ENCODE results near the gene PLCB4. TPM values are rescaled to one million over a fixed set of nuclear protein-coding genes. Genes with fewer than 3 reads are reported as not detected.

PLCB4 gene
- total and polyA plus RNA-seq, 2 donors: 4.8 to 7.6 TPM

- no peak overlapping the region for H3K27ac ChIP-seq (ENCODE audit: low read depth in 1 of 2, low read length in 1 of 2)
- DNase-seq (ENCODE audit: low read depth in 6 of 9, low spot score in 9 of 9): no peak
- no peaks in the 10 kb centered on the region for H3K9me3 ChIP-seq (ENCODE audit: control insufficient read depth in 2 of 2, insufficient read depth in 1 of 2, low read length in 1 of 2)
- H3K36me3 ChIP-seq (ENCODE audit: control insufficient read depth in 2 of 2, insufficient read depth in 2 of 2, low read length in 1 of 2): no peaks in the 10 kb centered on the region
- no peaks in the 10 kb centered on the region for H3K27me3 ChIP-seq (ENCODE audit: control insufficient read depth in 2 of 2, insufficient read depth in 1 of 2, low read length in 1 of 2)
- H3K4me1 ChIP-seq (ENCODE audit: control insufficient read depth in 2 of 2, insufficient read depth in 2 of 2, low read length in 2 of 2): no peaks in the 10 kb centered on the region
- H3K4me3 ChIP-seq (ENCODE audit: low read length in 2 of 2): no peak overlapping the region
Measured at GRCh38 chr20:9294041-9294440, 225.2 kb downstream of the PLCB4 start.

GRCh38 chr20:9298906-9299305 lies 230.0 kb downstream of the PLCB4 start:
- 94% methylated on average over 2 of the region's 2 CpGs for WGBS
- no peak for DNase-seq (ENCODE audit: low read depth in 6 of 9, low spot score in 9 of 9)
- H3K9me3 ChIP-seq (ENCODE audit: control insufficient read depth in 2 of 2, insufficient read depth in 1 of 2, low read length in 1 of 2): no peaks in the 10 kb centered on the region

DNA sequence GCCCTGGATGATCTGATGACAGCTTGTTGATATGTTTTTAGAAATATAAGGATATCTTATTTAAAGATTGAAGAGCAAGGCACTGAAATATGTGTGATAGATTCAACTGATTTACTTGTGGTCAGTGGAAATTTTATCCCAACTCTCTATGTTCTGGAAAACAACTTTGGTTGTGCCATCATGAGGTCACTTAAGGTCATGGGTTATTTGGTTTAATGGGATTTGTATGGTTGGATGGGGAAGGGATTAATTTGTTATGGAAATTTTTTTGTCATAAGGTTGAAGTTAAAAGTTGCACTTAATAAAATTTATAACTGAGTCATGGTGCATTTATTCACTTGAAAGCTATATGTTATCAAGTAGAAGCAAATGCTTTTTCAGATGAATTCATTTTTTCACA lies 231.2 kb downstream of the PLCB4 start:
- Histone ChIP-seq H3K27me3 (ENCODE audit: control insufficient read depth in 2 of 2, insufficient read depth in 1 of 2, low read length in 1 of 2) (no peaks in the 10 kb centered on the region), H3K27ac (ENCODE audit: low read depth in 1 of 2, low read length in 1 of 2) (no peak overlapping the region), H3K36me3 (ENCODE audit: control insufficient read depth in 2 of 2, insufficient read depth in 2 of 2, low read length in 1 of 2) (no peaks in the 10 kb centered on the region), H3K9me3 (ENCODE audit: control insufficient read depth in 2 of 2, insufficient read depth in 1 of 2, low read length in 1 of 2) (no peaks in the 10 kb centered on the region), H3K4me1 (ENCODE audit: control insufficient read depth in 2 of 2, insufficient read depth in 2 of 2, low read length in 2 of 2) (no peaks in the 10 kb centered on the region), H3K4me3 (ENCODE audit: low read length in 2 of 2) (no peak overlapping the region)
- no peak for DNase-seq (ENCODE audit: low read depth in 6 of 9, low spot score in 9 of 9)

More at GRCh38 chr20:9298906-9299305, 230.0 kb downstream of the PLCB4 start:
- Histone ChIP-seq H3K27ac (ENCODE audit: low read depth in 1 of 2, low read length in 1 of 2) (no peak overlapping the region), H3K27me3 (ENCODE audit: control insufficient read depth in 2 of 2, insufficient read depth in 1 of 2, low read length in 1 of 2) (no peaks in the 10 kb centered on the region), H3K4me1 (ENCODE audit: control insufficient read depth in 2 of 2, insufficient read depth in 2 of 2, low read length in 2 of 2) (no peaks in the 10 kb centered on the region), H3K36me3 (ENCODE audit: control insufficient read depth in 2 of 2, insufficient read depth in 2 of 2, low read length in 1 of 2) (no peaks in the 10 kb centered on the region), H3K4me3 (ENCODE audit: low read length in 2 of 2) (no peak overlapping the region)

- no peak overlapping the region for H3K27ac ChIP-seq (ENCODE audit: low read depth in 1 of 2, low read length in 1 of 2)
- no peak for DNase-seq (ENCODE audit: low read depth in 6 of 9, low spot score in 9 of 9)
- H3K4me3 ChIP-seq (ENCODE audit: low read length in 2 of 2): no peak overlapping the region
- no peaks in the 10 kb centered on the region for H3K36me3 ChIP-seq (ENCODE audit: control insufficient read depth in 2 of 2, insufficient read depth in 2 of 2, low read length in 1 of 2)
- no peaks in the 10 kb centered on the region for H3K4me1 ChIP-seq (ENCODE audit: control insufficient read depth in 2 of 2, insufficient read depth in 2 of 2, low read length in 2 of 2)
- WGBS: 98% methylated on average over 1 of the region's 1 CpG
- no peaks in the 10 kb centered on the region for H3K27me3 ChIP-seq (ENCODE audit: control insufficient read depth in 2 of 2, insufficient read depth in 1 of 2, low read length in 1 of 2)
- no peaks in the 10 kb centered on the region for H3K9me3 ChIP-seq (ENCODE audit: control insufficient read depth in 2 of 2, insufficient read depth in 1 of 2, low read length in 1 of 2)
Measured at GRCh38 chr20:9300534-9300933, 231.6 kb downstream of the PLCB4 start.

- H3K27ac ChIP-seq (ENCODE audit: low read depth in 1 of 2, low read length in 1 of 2): no peak overlapping the region
- no peak for DNase-seq (ENCODE audit: low read depth in 6 of 9, low spot score in 9 of 9)
- 95% methylated on average over 10 of the region's 10 CpGs for WGBS
Measured at GRCh38 chr20:9301129-9302090, 232.5 kb downstream of the PLCB4 start.

GRCh38 chr20:9302091-9302462 lies 233.2 kb downstream of the PLCB4 start:
- WGBS: 98% methylated on average over 1 of the region's 1 CpG
- Histone ChIP-seq H3K9me3 (ENCODE audit: control insufficient read depth in 2 of 2, insufficient read depth in 1 of 2, low read length in 1 of 2) (no peaks in the 10 kb centered on the region), H3K36me3 (ENCODE audit: control insufficient read depth in 2 of 2, insufficient read depth in 2 of 2, low read length in 1 of 2) (no peaks in the 10 kb centered on the region), H3K4me1 (ENCODE audit: control insufficient read depth in 2 of 2, insufficient read depth in 2 of 2, low read length in 2 of 2) (no peaks in the 10 kb centered on the region), H3K27ac (ENCODE audit: low read depth in 1 of 2, low read length in 1 of 2) (no peak overlapping the region), H3K4me3 (ENCODE audit: low read length in 2 of 2) (no peak overlapping the region), H3K27me3 (ENCODE audit: control insufficient read depth in 2 of 2, insufficient read depth in 1 of 2, low read length in 1 of 2) (no peaks in the 10 kb centered on the region)
- no peak for DNase-seq (ENCODE audit: low read depth in 6 of 9, low spot score in 9 of 9)

More at GRCh38 chr20:9301129-9302090, 232.5 kb downstream of the PLCB4 start:
- Histone ChIP-seq H3K9me3 (ENCODE audit: control insufficient read depth in 2 of 2, insufficient read depth in 1 of 2, low read length in 1 of 2) (no peaks in the 10 kb centered on the region), H3K4me3 (ENCODE audit: low read length in 2 of 2) (no peak overlapping the region), H3K4me1 (ENCODE audit: control insufficient read depth in 2 of 2, insufficient read depth in 2 of 2, low read length in 2 of 2) (no peaks in the 10 kb centered on the region), H3K27me3 (ENCODE audit: control insufficient read depth in 2 of 2, insufficient read depth in 1 of 2, low read length in 1 of 2) (no peaks in the 10 kb centered on the region), H3K36me3 (ENCODE audit: control insufficient read depth in 2 of 2, insufficient read depth in 2 of 2, low read length in 1 of 2) (no peaks in the 10 kb centered on the region)

- Histone ChIP-seq H3K27me3 (ENCODE audit: control insufficient read depth in 2 of 2, insufficient read depth in 1 of 2, low read length in 1 of 2) (no peaks in the 10 kb centered on the region), H3K4me1 (ENCODE audit: control insufficient read depth in 2 of 2, insufficient read depth in 2 of 2, low read length in 2 of 2) (no peaks in the 10 kb centered on the region), H3K9me3 (ENCODE audit: control insufficient read depth in 2 of 2, insufficient read depth in 1 of 2, low read length in 1 of 2) (no peaks in the 10 kb centered on the region), H3K27ac (ENCODE audit: low read depth in 1 of 2, low read length in 1 of 2) (no peak overlapping the region), H3K36me3 (ENCODE audit: control insufficient read depth in 2 of 2, insufficient read depth in 2 of 2, low read length in 1 of 2) (no peaks in the 10 kb centered on the region), H3K4me3 (ENCODE audit: low read length in 2 of 2) (no peak overlapping the region)
- 99% methylated on average over 1 of the region's 1 CpG for WGBS
- no peak for DNase-seq (ENCODE audit: low read depth in 6 of 9, low spot score in 9 of 9)
Measured at GRCh38 chr20:9306521-9306920, 237.6 kb downstream of the PLCB4 start.

- 96% methylated on average over 1 of the region's 1 CpG for WGBS
- H3K9me3 ChIP-seq (ENCODE audit: control insufficient read depth in 2 of 2, insufficient read depth in 1 of 2, low read length in 1 of 2): no peaks in the 10 kb centered on the region
- H3K27me3 ChIP-seq (ENCODE audit: control insufficient read depth in 2 of 2, insufficient read depth in 1 of 2, low read length in 1 of 2): no peaks in the 10 kb centered on the region
- no peak overlapping the region for H3K27ac ChIP-seq (ENCODE audit: low read depth in 1 of 2, low read length in 1 of 2)
- DNase-seq (ENCODE audit: low read depth in 6 of 9, low spot score in 9 of 9): no peak
- H3K4me1 ChIP-seq (ENCODE audit: control insufficient read depth in 2 of 2, insufficient read depth in 2 of 2, low read length in 2 of 2): no peaks in the 10 kb centered on the region
- no peaks in the 10 kb centered on the region for H3K36me3 ChIP-seq (ENCODE audit: control insufficient read depth in 2 of 2, insufficient read depth in 2 of 2, low read length in 1 of 2)
- no peak overlapping the region for H3K4me3 ChIP-seq (ENCODE audit: low read length in 2 of 2)
Measured at GRCh38 chr20:9308056-9308455, 239.2 kb downstream of the PLCB4 start.

DNA sequence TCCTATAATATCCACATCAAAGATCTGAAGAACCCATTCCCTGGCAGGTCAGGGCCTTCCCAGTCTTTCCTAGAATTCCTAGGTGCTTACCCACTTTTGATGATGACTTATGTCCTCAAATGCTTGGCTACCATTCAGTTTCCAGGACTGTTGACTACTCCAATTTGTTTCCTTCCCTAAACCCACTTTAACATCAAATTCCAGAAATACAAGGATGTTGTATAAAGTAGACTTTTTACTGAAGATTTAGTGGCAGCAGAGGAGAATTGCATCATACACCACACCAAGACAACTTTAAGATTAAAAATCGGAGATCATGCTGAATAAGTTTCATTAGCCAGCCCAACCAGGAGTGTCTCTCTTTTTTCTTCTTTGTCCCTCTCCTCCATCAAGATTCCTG lies 242.2 kb downstream of the PLCB4 start:
- H3K27me3 ChIP-seq (ENCODE audit: control insufficient read depth in 2 of 2, insufficient read depth in 1 of 2, low read length in 1 of 2): no peaks in the 10 kb centered on the region
- no peak overlapping the region for H3K4me3 ChIP-seq (ENCODE audit: low read length in 2 of 2)
- DNase-seq (ENCODE audit: low read depth in 6 of 9, low spot score in 9 of 9): no peak
- H3K9me3 ChIP-seq (ENCODE audit: control insufficient read depth in 2 of 2, insufficient read depth in 1 of 2, low read length in 1 of 2): no peaks in the 10 kb centered on the region
- H3K36me3 ChIP-seq (ENCODE audit: control insufficient read depth in 2 of 2, insufficient read depth in 2 of 2, low read length in 1 of 2): peaks cover 0 to 3% of the 10 kb centered on the region in 2 donors
- no peaks in the 10 kb centered on the region for H3K4me1 ChIP-seq (ENCODE audit: control insufficient read depth in 2 of 2, insufficient read depth in 2 of 2, low read length in 2 of 2)
- 96% methylated on average over 1 of the region's 1 CpG for WGBS
- no peak overlapping the region for H3K27ac ChIP-seq (ENCODE audit: low read depth in 1 of 2, low read length in 1 of 2)
